H1 (cell line): ENCODE results near the gene SLC25A26. TPM values are rescaled to one million over a fixed set of nuclear protein-coding genes. Genes with fewer than 3 reads are reported as not detected.

Source experiments
- CTCF ChIA-PET: fragments of 300-600 bp; sonication (Branson Sonifier 250); formaldehyde crosslinking; loops from one replicate; lab custom pipeline; 2021; ENCODE audit not compliant: partially characterized antibody; lab: Charles Lee
- POLR2A ChIA-PET: fragments of 300-600 bp; sonication (Branson Sonifier 250); formaldehyde crosslinking; loops from one replicate; lab custom pipeline; 2021; ENCODE audit warnings: inconsistent platforms; ENCODE audit not compliant: partially characterized antibody; lab: Charles Lee
- DNase-seq, 2 experiments: peaks; one replicate each; pipeline versions ENCODE4 v3.0.0 to v3.0.0-alpha.2; 2010 to 2022; ENCODE audit warnings: low spot score in 2 of 2, low read depth in 1 of 2, mixed read lengths in 1 of 2
- FAIRE-seq: peaks from 2 replicates; lab custom pipeline; 2011; peaks lifted over from hg19 to GRCh38; lab: Jason Lieb, UNC
- H2AFZ ChIP-seq: 2 replicates; pipeline ENCODE4 v1.8.1; 2012; ENCODE audit warnings: low read length, inconsistent platforms
- H2AK5ac ChIP-seq: 2 replicates; pipeline ENCODE4 v1.6.1; 2013; ENCODE audit warnings: low read depth, low read length
- H2BK120ac ChIP-seq: replicated peaks from 2 replicates; pipeline ENCODE3; 2013; ENCODE audit warnings: low read depth, low read length, inconsistent platforms
- H2BK12ac ChIP-seq: 2 replicates; pipeline ENCODE4 v1.6.1; 2013; ENCODE audit warnings: low read depth, low read length
- H2BK15ac ChIP-seq: 2 replicates; pipeline ENCODE4 v1.6.1; 2013; ENCODE audit warnings: low read length
- H2BK20ac ChIP-seq: 2 replicates; pipeline ENCODE4 v1.6.1; 2013; ENCODE audit warnings: low read length
- H2BK5ac ChIP-seq: 2 replicates; pipeline ENCODE4 v1.6.1; 2013; ENCODE audit warnings: low read depth, low read length
- H3K14ac ChIP-seq: 2 replicates; pipeline ENCODE4 v1.6.1; 2013; ENCODE audit warnings: inconsistent platforms; ENCODE audit not compliant: insufficient read length
- H3K18ac ChIP-seq: 2 replicates; pipeline ENCODE4 v1.6.1; 2013; ENCODE audit warnings: low read length; ENCODE audit errors: extremely low read depth
- H3K23ac ChIP-seq: 2 replicates; pipeline ENCODE4 v1.6.1; 2013; ENCODE audit warnings: inconsistent platforms; ENCODE audit not compliant: insufficient read length
- H3K23me2 ChIP-seq: 2 replicates; pipeline ENCODE4 v1.6.1; 2013; ENCODE audit warnings: low read depth, low read length
- H3K27ac ChIP-seq: 2 replicates; pipeline ENCODE4 v1.6.1; 2011; ENCODE audit warnings: low read depth, low read length, inconsistent platforms
- H3K27me3 ChIP-seq, 4 experiments: replicated peaks in 1 of 4; 1 replicate in 1 of 4; 2 replicates in 3 of 4; pipeline versions ENCODE4 v1.6.1 to v1.8.1; 2011 to 2013; ENCODE audit warnings: low read length in 3 of 4, mild to moderate bottlenecking in 3 of 4, inconsistent platforms in 2 of 4, mixed read lengths in 2 of 4, moderate library complexity in 1 of 4; ENCODE audit not compliant: control insufficient read depth in 3 of 4, insufficient read depth in 3 of 4; ENCODE audit errors: extremely low read depth in 1 of 4
- H3K36me3 ChIP-seq, 4 experiments: 2 replicates each; pipeline versions ENCODE4 v1.6.1 to v1.8.1; 2011 to 2013; ENCODE audit warnings: mild to moderate bottlenecking in 4 of 4, low read length in 3 of 4, moderate library complexity in 2 of 4, control low read depth in 1 of 4, inconsistent platforms in 1 of 4; ENCODE audit not compliant: insufficient read depth in 4 of 4, control insufficient read depth in 2 of 4
- H3K4ac ChIP-seq: replicated peaks from 2 replicates; pipeline ENCODE3; 2013; ENCODE audit warnings: low read length, low read depth, mixed read lengths, inconsistent platforms; ENCODE audit not compliant: insufficient read length
- H3K4me1 ChIP-seq, 4 experiments: replicated peaks in 1 of 4; 1 replicate in 1 of 4; 2 replicates in 3 of 4; pipeline versions ENCODE4 v1.6.1 to v1.8.1; 2011 to 2013; ENCODE audit warnings: low read length in 3 of 4, inconsistent platforms in 2 of 4, mixed read lengths in 1 of 4; ENCODE audit not compliant: insufficient read depth in 4 of 4, control insufficient read depth in 3 of 4
- H3K4me2 ChIP-seq, 2 experiments: 2 replicates each; pipeline versions ENCODE4 v1.6.1 to v1.8.1; 2011 to 2013; ENCODE audit warnings: low read depth in 2 of 2, low read length in 2 of 2, control low read depth in 1 of 2, inconsistent platforms in 1 of 2, mild to moderate bottlenecking in 1 of 2; ENCODE audit not compliant: insufficient read depth in 1 of 2
- H3K4me3 ChIP-seq, 4 experiments: fragments of 200-600, 300-600 bp in 1 of 4; sonication (generic), shearing (Covaris generic), sonication (Bioruptor Twin) in 1 of 4; 2 replicates each; pipeline versions ENCODE4 v1.5.1 to v1.8.1; 2011 to 2016; ENCODE audit warnings: low read length in 4 of 4, low read depth in 3 of 4, control low read depth in 2 of 4, inconsistent platforms in 2 of 4, mild to moderate bottlenecking in 2 of 4, mixed read lengths in 1 of 4, moderate library complexity in 1 of 4; ENCODE audit not compliant: insufficient read depth in 2 of 4; ENCODE audit errors: extremely low read depth in 1 of 4
- H3K56ac ChIP-seq: replicated peaks from 2 replicates; pipeline ENCODE3; 2013; ENCODE audit warnings: low read depth, mild to moderate bottlenecking, mixed read lengths, low read length, inconsistent platforms; ENCODE audit not compliant: insufficient read length
- H3K79me1 ChIP-seq: 2 replicates; pipeline ENCODE4 v1.6.1; 2013; ENCODE audit warnings: low read depth, low read length, control low read depth
- H3K79me2 ChIP-seq, 2 experiments: 2 replicates each; pipeline versions ENCODE4 v1.6.1 to v1.8.1; 2012 to 2013; ENCODE audit warnings: low read length in 2 of 2, mild to moderate bottlenecking in 2 of 2, inconsistent platforms in 1 of 2; ENCODE audit not compliant: insufficient read depth in 2 of 2, control insufficient read depth in 1 of 2
- H3K9ac ChIP-seq, 4 experiments: replicated peaks in 1 of 4; 1 replicate in 1 of 4; 2 replicates in 3 of 4; pipeline versions ENCODE4 v1.6.1 to v1.8.1; 2011 to 2013; ENCODE audit warnings: low read depth in 3 of 4, low read length in 3 of 4, control low read depth in 2 of 4, mild to moderate bottlenecking in 2 of 4, moderate library complexity in 2 of 4, inconsistent platforms in 1 of 4; ENCODE audit errors: extremely low read depth in 1 of 4
- H3K9me3 ChIP-seq, 2 experiments: 2 replicates each; pipeline versions ENCODE4 v1.6.1 to v1.8.1; 2012 to 2013; ENCODE audit warnings: mild to moderate bottlenecking in 2 of 2, moderate library complexity in 2 of 2, control low read depth in 1 of 2, inconsistent platforms in 1 of 2, low read depth in 1 of 2, low read length in 1 of 2, mixed read lengths in 1 of 2; ENCODE audit not compliant: insufficient read depth in 2 of 2
- H4K20me1 ChIP-seq, 2 experiments: replicated peaks in 1 of 2; 2 replicates each; pipeline versions ENCODE3 to v1.8.1; 2011 to 2013; ENCODE audit warnings: inconsistent platforms in 2 of 2, low read length in 2 of 2, mild to moderate bottlenecking in 1 of 2; ENCODE audit not compliant: insufficient read depth in 2 of 2, control insufficient read depth in 1 of 2
- H4K5ac ChIP-seq: 2 replicates; pipeline ENCODE4 v1.6.1; 2013; ENCODE audit warnings: low read length, low read depth, mixed read lengths, inconsistent platforms; ENCODE audit not compliant: insufficient read length
- H4K8ac ChIP-seq: 2 replicates; pipeline ENCODE4 v1.8.0; 2013; ENCODE audit warnings: mild to moderate bottlenecking, moderate library complexity, low read length, inconsistent platforms; ENCODE audit not compliant: insufficient read depth; ENCODE audit errors: extremely low read depth
- H4K91ac ChIP-seq: replicated peaks from 2 replicates; pipeline ENCODE3; 2013; ENCODE audit warnings: low read length, mixed read lengths, inconsistent platforms; ENCODE audit not compliant: insufficient read length
- CBX5 ChIP-seq: fragments of 300-800, 300-1000 bp; sonication (generic); IDR thresholded peaks from 2 replicates; pipeline ENCODE4 v1.7.1; 2016; ENCODE audit warnings: antibody characterized with exemption, low read length, low read depth
- EZH2 ChIP-seq: fragments of 200-600 bp; sonication (generic); IDR thresholded peaks from 2 replicates; pipeline ENCODE4 v1.7.1; 2012; ENCODE audit warnings: low read depth, mild to moderate bottlenecking, moderate library complexity, low read length, inconsistent platforms; ENCODE audit not compliant: severe bottlenecking
- FOSL1 ChIP-seq: IDR thresholded peaks from 2 replicates; pipeline ENCODE4 v1.6.1; 2011; ENCODE audit warnings: mild to moderate bottlenecking, low read depth, low read length, moderate library complexity; ENCODE audit not compliant: insufficient read depth
- HDAC6 ChIP-seq: IDR thresholded peaks from one replicate; pipeline ENCODE4 v1.7.1; 2012; ENCODE audit warnings: low read depth, mild to moderate bottlenecking, inconsistent platforms, low read length, moderate library complexity
- POLR2A ChIP-seq, 2 experiments: IDR thresholded peaks; 1 replicate in 1 of 2; 2 replicates in 1 of 2; pipeline ENCODE4 v1.6.1; 2011; ENCODE audit warnings: low read depth in 2 of 2, low read length in 2 of 2, mild to moderate bottlenecking in 2 of 2; ENCODE audit errors: control extremely low read depth in 1 of 2
- POLR2AphosphoS5 ChIP-seq: IDR thresholded peaks from 2 replicates; pipeline ENCODE4 v1.6.1; 2011; ENCODE audit warnings: low read depth, low read length
- RBBP5 ChIP-seq: IDR thresholded peaks from 2 replicates; pipeline ENCODE4 v1.7.1; 2012; ENCODE audit warnings: low read depth, mild to moderate bottlenecking, inconsistent platforms, low read length, moderate library complexity, borderline replicate concordance
- RFX5 ChIP-seq: IDR thresholded peaks from 2 replicates; pipeline ENCODE4 v1.6.1; 2011; ENCODE audit warnings: low read depth, low read length, improper control_type of control experiment, borderline replicate concordance
- SP2 ChIP-seq: IDR thresholded peaks from 2 replicates; pipeline ENCODE4 v1.6.1; 2012; ENCODE audit warnings: mild to moderate bottlenecking, low read length, inconsistent platforms
- SRF ChIP-seq: IDR thresholded peaks from 2 replicates; pipeline ENCODE4 v1.6.1; 2011; ENCODE audit warnings: mild to moderate bottlenecking, low read depth, low read length, moderate library complexity
- TCF12 ChIP-seq: IDR thresholded peaks from 2 replicates; pipeline ENCODE4 v1.6.1; 2011; ENCODE audit warnings: low read depth, mild to moderate bottlenecking, low read length
- USF2 ChIP-seq: IDR thresholded peaks from 2 replicates; pipeline ENCODE4 v1.6.1; 2011; ENCODE audit warnings: low read length, improper control_type of control experiment
- ZNF274 ChIP-seq: IDR thresholded peaks from 2 replicates; pipeline ENCODE4 v1.7.0; 2012; ENCODE audit warnings: low read length, borderline replicate concordance; ENCODE audit errors: extremely low read depth
- WGBS, 2 experiments: shearing (Covaris generic) in 1 of 2; methylation state at CpG; one replicate each; pipeline versions ENCODE4 v1.1.6 to v1.1.7; 2013 to 2015; ENCODE audit warnings: low lambda C conversion rate in 2 of 2, mixed read lengths in 2 of 2, inconsistent platforms in 1 of 2, low coverage in 1 of 2, missing lambda C conversion rate in 1 of 2; ENCODE audit not compliant: insufficient replicate concordance in 2 of 2, insufficient coverage in 1 of 2, insufficient read length in 1 of 2; ENCODE audit errors: extremely low coverage in 1 of 2, missing lambda C conversion rate in 1 of 2; 5-methylcytosine and 5-hydroxymethylcytosine counted together
- polyA plus RNA-seq, 7 experiments: library from polyadenylated mRNA; depleted of rRNA in 3 of 7; stranded (reverse) in 5 of 7; unstranded in 2 of 7; fragments of >200 nt in 5 of 7; fragments of 200-250 nt in 2 of 7; gene quantifications; 1 replicate in 5 of 7; 2 replicates in 1 of 7; 4 replicates in 1 of 7; pipeline versions ENCODE4 v1.2.1 to v1.2.3, GENCODE V29; 2011 to 2013; ENCODE audit warnings: missing spikeins in 2 of 7, mixed read lengths in 2 of 7
- total RNA-seq: library from RNA; stranded (reverse); fragmentation: NEBNext Ultra II Directional; extraction: Animal tissue kit (Norgen Biotek cat#: 25700); gene quantifications from 2 replicates; pipeline ENCODE4 v1.2.1, GENCODE V29; 2021

SLC25A26 gene
- total and polyA plus RNA-seq, 2 of the 8 experiments (the other 6 are each of a cell fraction or from before 2014, with no cell fraction given): 30.0 to 37.0 TPM

GRCh38 chr3:66229931-66230330 is 9.1 kb downstream of the SLC25A26 start:
- FAIRE-seq: no peak
- TF ChIP-seq CBX5 (no peak), POLR2A (IDR thresholded peaks at IDR 0.05; ENCODE audit: control extremely low read depth in 1 of 2, low read depth in 2 of 2, low read length in 2 of 2) (no peak), FOSL1 (no peak), EZH2 (no peak), SRF (no peak), TCF12 (no peak), USF2 (no peak), POLR2AphosphoS5 (no peak), SP2 (no peak), ZNF274 (no peak), RBBP5 (no peak), HDAC6 (no peak), RFX5 (no peak)

More at GRCh38 chr3:66229931-66230330, 9.1 kb downstream of the SLC25A26 start:
- Histone ChIP-seq H3K4me2 (no peak overlapping the region), H3K79me1 (no peaks in the 10 kb centered on the region; the same call in 1 of the 2 replicates), H3K79me2 (peaks cover 0 to 35% of the 10 kb centered on the region in 2 experiments; a peak in 1 of 4 replicates), H4K20me1 (peaks cover 0 to 2% of the 10 kb centered on the region in 2 experiments), H4K8ac (no peak overlapping the region), H3K4me1 (no peaks in the 10 kb centered on the region), H3K56ac (no peak overlapping the region), H3K4ac (no peak overlapping the region), H3K9ac (no peak overlapping the region), H3K9me3 (no peaks in the 10 kb centered on the region), H2BK120ac (no peak overlapping the region), H2BK15ac (no peak overlapping the region), H2AFZ (no peak overlapping the region), H3K18ac (no peak overlapping the region), H2BK12ac (no peak overlapping the region), H3K4me3 (no peak overlapping the region), H3K27ac (no peak overlapping the region), H3K27me3 (no peaks in the 10 kb centered on the region), H3K36me3 (no peaks in the 10 kb centered on the region), H2BK5ac (no peak overlapping the region), H4K5ac (no peak overlapping the region), H4K91ac (no peak overlapping the region), H3K23me2 (no peaks in the 10 kb centered on the region; the same call in 1 of the 2 replicates), H3K14ac (no peak overlapping the region), H2BK20ac (no peak overlapping the region), H3K23ac (no peak overlapping the region), H2AK5ac (no peak overlapping the region)
- no peak for DNase-seq
- CTCF ChIA-PET: interaction anchor here (1.0 kb wide), 1 partner anchor 8 kb away, joined by 4 read pairs; no protein-coding TSS in a partner anchor
- POLR2A ChIA-PET: interaction anchor here (1.8 kb wide), 1 partner anchor 9 kb away, joined by 10 read pairs; the partner anchor contains the start of gene SLC25A26
- WGBS, 2 experiments: 68% methylated on average over 4 of the region's 4 CpGs; no CpG with 5 or more reads in 1 of the 2 experiments
